HepG2 (cell line): ENCODE results near the gene HAUS1. TPM values are rescaled to one million over a fixed set of nuclear protein-coding genes. Genes with fewer than 3 reads are reported as not detected.

ENCODE experiments used
- ATAC-seq: fragments of 200-7000 bp; cut with Tn5 transposase; 3 replicates; pipeline ENCODE4 v1.9.1; 2020; ENCODE audit warnings: mild to moderate bottlenecking, moderate library complexity
- BruUV-seq: library from RNA; stranded (reverse); fragments of 400-500 nt; replicated peaks from 2 replicates; lab custom pipeline; 2021; lab: Mats Ljungman, UMichigan
- CTCF ChIA-PET: fragments of 300-600 bp; formaldehyde crosslinking; extraction: SDS; loops from one replicate; lab custom pipeline; 2021; ENCODE audit warnings: low total read pairs, inconsistent platforms, low intra/inter-chr PET ratio; lab: Yijun Ruan, JAX
- POLR2A ChIA-PET: fragments of 350-600 bp; sonication (Branson Sonifier 250); formaldehyde crosslinking; loops from one replicate; lab custom pipeline; 2020; ENCODE audit warnings: antibody characterized with exemption, inconsistent platforms; lab: Yijun Ruan, JAX
- DNase-seq: peaks from one replicate; pipeline ENCODE4 v3.0.0-alpha.2; 2015; ENCODE audit warnings: low spot score
- FAIRE-seq: peaks from 3 replicates; lab custom pipeline; 2011; peaks lifted over from hg19 to GRCh38; lab: Jason Lieb, UNC
- H2AFZ ChIP-seq: one replicate; pipeline ENCODE4 v1.6.1; 2011; ENCODE audit warnings: low read length, inconsistent platforms
- H3K27ac ChIP-seq: fragments of 300-600 bp; 3 replicates; pipeline ENCODE4 v1.8.0; 2011; ENCODE audit warnings: mixed run types, mild to moderate bottlenecking, mixed read lengths, low read length, inconsistent platforms; ENCODE audit not compliant: insufficient read depth; ENCODE audit errors: extremely low read length
- H3K27me3 ChIP-seq, 2 experiments: fragments of 200-600 bp in 1 of 2; 2 replicates in 1 of 2; 3 replicates in 1 of 2; pipeline versions ENCODE4 v1.6.0 to v1.8.0; 2011; ENCODE audit warnings: low read length in 2 of 2, mild to moderate bottlenecking in 2 of 2, moderate library complexity in 2 of 2, inconsistent platforms in 1 of 2; ENCODE audit not compliant: insufficient read depth in 2 of 2, control insufficient read depth in 1 of 2
- H3K36me3 ChIP-seq, 2 experiments: fragments of 200-600 bp in 1 of 2; replicated peaks in 1 of 2; 2 replicates in 1 of 2; 3 replicates in 1 of 2; pipeline versions ENCODE4 v1.5.1 to v1.8.0; 2011; ENCODE audit warnings: low read length in 2 of 2, inconsistent platforms in 1 of 2; ENCODE audit not compliant: insufficient read depth in 2 of 2, control insufficient read depth in 1 of 2
- H3K4me1 ChIP-seq: 2 replicates; pipeline ENCODE4 v1.5.1; 2012; ENCODE audit warnings: low read length, inconsistent platforms; ENCODE audit not compliant: insufficient read depth
- H3K4me2 ChIP-seq: 2 replicates; pipeline ENCODE4 v1.6.0; 2011; ENCODE audit warnings: low read depth, low read length, inconsistent platforms
- H3K4me3 ChIP-seq, 3 experiments: fragments of 200-600 bp in 1 of 3; sonication (generic), shearing (Covaris generic) in 1 of 3; replicated peaks in 1 of 3; 2 replicates each; pipeline ENCODE4 v1.5.1; 2011 to 2016; ENCODE audit warnings: low read length in 3 of 3, inconsistent platforms in 2 of 3, low read depth in 2 of 3, mild to moderate bottlenecking in 2 of 3, control low read depth in 1 of 3, mixed read lengths in 1 of 3; ENCODE audit not compliant: insufficient read depth in 1 of 3
- H3K79me2 ChIP-seq: one replicate; pipeline ENCODE4 v1.6.1; 2011; ENCODE audit warnings: low read length, inconsistent platforms; ENCODE audit not compliant: insufficient read depth
- H3K9ac ChIP-seq: 2 replicates; pipeline ENCODE4 v1.6.0; 2011; ENCODE audit warnings: mild to moderate bottlenecking, low read depth, low read length, inconsistent platforms; ENCODE audit not compliant: insufficient read depth
- H3K9me3 ChIP-seq: 2 replicates; pipeline ENCODE4 v1.5.1; 2012; ENCODE audit warnings: mild to moderate bottlenecking, low read length
- H4K20me1 ChIP-seq: 2 replicates; pipeline ENCODE4 v1.6.0; 2011; ENCODE audit warnings: inconsistent platforms, mild to moderate bottlenecking, low read length, moderate library complexity; ENCODE audit not compliant: insufficient read depth
- DNMT3B ChIP-seq: conservative IDR thresholded peaks from 2 replicates; pipeline ENCODE4 v1.6.1; 2016; ENCODE audit warnings: missing biosample characterization, control low read depth
- KLF6 ChIP-seq: IDR thresholded peaks from 2 replicates; pipeline ENCODE4 v1.8.0; 2016; ENCODE audit warnings: missing biosample characterization, missing genetic modification reagents
- MYC ChIP-seq: sonication (generic); formaldehyde crosslinking; IDR thresholded peaks from 2 replicates; pipeline ENCODE4 v1.9.0; 2021; ENCODE audit warnings: missing genetic modification reagents, borderline replicate concordance
- NPAS2 ChIP-seq: sonication (generic); formaldehyde crosslinking; IDR thresholded peaks from 2 replicates; pipeline ENCODE4 v1.8.0; 2022; ENCODE audit warnings: mild to moderate bottlenecking, missing genetic modification reagents, borderline replicate concordance
- NR1H2 ChIP-seq: sonication (generic); formaldehyde crosslinking; IDR thresholded peaks from 2 replicates; pipeline ENCODE4 v1.8.1; 2022; ENCODE audit warnings: low read depth, missing genetic modification reagents, borderline replicate concordance
- REXO4 ChIP-seq: sonication (generic); formaldehyde crosslinking; IDR thresholded peaks from 2 replicates; pipeline ENCODE4 v1.8.0; 2022; ENCODE audit warnings: missing genetic modification reagents, mild to moderate bottlenecking, borderline replicate concordance
- SMARCC2 ChIP-seq: fragments of 450-650 bp; IDR thresholded peaks from 2 replicates; pipeline ENCODE4 v1.6.1; 2017; ENCODE audit warnings: antibody characterized with exemption, mild to moderate bottlenecking
- ZNF615 ChIP-seq: sonication (generic); formaldehyde crosslinking; IDR thresholded peaks from 2 replicates; pipeline ENCODE4 v1.5.0; 2020; ENCODE audit warnings: mild to moderate bottlenecking, missing genetic modification reagents, borderline replicate concordance
- WGBS: methylation state at CpG from one replicate; pipeline ENCODE4 v1.1.6; 2017; ENCODE audit warnings: low lambda C conversion rate; 5-methylcytosine and 5-hydroxymethylcytosine counted together
- in situ Hi-C: cut with HindIII; loops from 2 replicates; pipeline ENCODE4 v1.10.0; 2017; ENCODE audit warnings: low pct_unique_long_range_greater_than_20kb; ENCODE audit not compliant: extremely low pct_ligation_motif_present
- intact Hi-C: fragments of 100-400 bp; cut with micrococcal nuclease; formaldehyde crosslinking; loops from one replicate; pipeline ENCODE4 v1.10.0; 2022; ENCODE audit not compliant: unreplicated experiment
- polyA plus RNA-seq, 8 experiments: library from polyadenylated mRNA; depleted of rRNA in 3 of 8; stranded (reverse) in 7 of 8; unstranded in 1 of 8; fragments of >200 nt; fragmentation: Illumina TruSeq in 4 of 8; extraction: Trizol in 4 of 8; gene quantifications; 2 replicates each; pipeline versions ENCODE4 v1.2.1 to v1.2.3, GENCODE V29; 2011 to 2016; ENCODE audit warnings: low read depth in 4 of 8, missing spikeins in 1 of 8, mixed read lengths in 1 of 8; ENCODE audit not compliant: insufficient read depth in 1 of 8
- total RNA-seq, 5 experiments: library from RNA; depleted of rRNA; stranded (reverse); fragments of >200 nt; fragmentation: Illumina TruSeq; extraction: Trizol; gene quantifications; 2 replicates each; pipeline ENCODE4 v1.2.3, GENCODE V29; 2016; ENCODE audit warnings: low read depth in 1 of 5
- TF ChIP-seq, protein P1 (sequence below): IDR thresholded peaks from 2 replicates; pipeline ENCODE4 v1.6.1; 2016
- TF ChIP-seq, protein P2 (sequence below): sonication (generic); formaldehyde crosslinking; IDR thresholded peaks from 2 replicates; pipeline ENCODE4 v1.4.0; 2020; ENCODE audit warnings: missing genetic modification reagents, mild to moderate bottlenecking, borderline replicate concordance
- TF ChIP-seq, protein P3 (sequence below): sonication (generic); formaldehyde crosslinking; IDR thresholded peaks from 2 replicates; pipeline ENCODE4 v1.5.1; 2020; ENCODE audit warnings: mild to moderate bottlenecking, missing genetic modification reagents, borderline replicate concordance
- TF ChIP-seq, protein P4 (sequence below), 2 experiments: sonication (generic) in 1 of 2; formaldehyde crosslinking in 1 of 2; IDR thresholded peaks; 2 replicates each; pipeline versions ENCODE4 v1.4.0 to v1.6.1; 2018 to 2020; ENCODE audit warnings: missing genetic modification reagents in 2 of 2, borderline replicate concordance in 1 of 2, low read depth in 1 of 2, mild to moderate bottlenecking in 1 of 2, missing biosample characterization in 1 of 2

Gene HAUS1
- total and polyA plus RNA-seq, 2 of the 13 experiments (the other 11 are each of a cell fraction or from before 2014, with no cell fraction given) = 20.6 to 59.2 TPM

GRCh38 chr18:46164920-46165319 is 60.7 kb downstream of the HAUS1 start:
- H2AFZ ChIP-seq = no peak overlapping the region
- intact Hi-C loops = no loop called here
- TF ChIP-seq, protein P1, sequence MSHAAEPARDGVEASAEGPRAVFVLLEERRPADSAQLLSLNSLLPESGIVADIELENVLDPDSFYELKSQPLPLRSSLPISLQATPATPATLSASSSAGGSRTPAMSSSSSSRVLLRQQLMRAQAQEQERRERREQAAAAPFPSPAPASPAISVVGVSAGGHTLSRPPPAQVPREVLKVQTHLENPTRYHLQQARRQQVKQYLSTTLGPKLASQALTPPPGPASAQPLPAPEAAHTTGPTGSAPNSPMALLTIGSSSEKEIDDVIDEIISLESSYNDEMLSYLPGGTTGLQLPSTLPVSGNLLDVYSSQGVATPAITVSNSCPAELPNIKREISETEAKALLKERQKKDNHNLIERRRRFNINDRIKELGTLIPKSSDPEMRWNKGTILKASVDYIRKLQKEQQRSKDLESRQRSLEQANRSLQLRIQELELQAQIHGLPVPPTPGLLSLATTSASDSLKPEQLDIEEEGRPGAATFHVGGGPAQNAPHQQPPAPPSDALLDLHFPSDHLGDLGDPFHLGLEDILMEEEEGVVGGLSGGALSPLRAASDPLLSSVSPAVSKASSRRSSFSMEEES (CRISPR knock-in tag) = no peak
- TF ChIP-seq, protein P2, sequence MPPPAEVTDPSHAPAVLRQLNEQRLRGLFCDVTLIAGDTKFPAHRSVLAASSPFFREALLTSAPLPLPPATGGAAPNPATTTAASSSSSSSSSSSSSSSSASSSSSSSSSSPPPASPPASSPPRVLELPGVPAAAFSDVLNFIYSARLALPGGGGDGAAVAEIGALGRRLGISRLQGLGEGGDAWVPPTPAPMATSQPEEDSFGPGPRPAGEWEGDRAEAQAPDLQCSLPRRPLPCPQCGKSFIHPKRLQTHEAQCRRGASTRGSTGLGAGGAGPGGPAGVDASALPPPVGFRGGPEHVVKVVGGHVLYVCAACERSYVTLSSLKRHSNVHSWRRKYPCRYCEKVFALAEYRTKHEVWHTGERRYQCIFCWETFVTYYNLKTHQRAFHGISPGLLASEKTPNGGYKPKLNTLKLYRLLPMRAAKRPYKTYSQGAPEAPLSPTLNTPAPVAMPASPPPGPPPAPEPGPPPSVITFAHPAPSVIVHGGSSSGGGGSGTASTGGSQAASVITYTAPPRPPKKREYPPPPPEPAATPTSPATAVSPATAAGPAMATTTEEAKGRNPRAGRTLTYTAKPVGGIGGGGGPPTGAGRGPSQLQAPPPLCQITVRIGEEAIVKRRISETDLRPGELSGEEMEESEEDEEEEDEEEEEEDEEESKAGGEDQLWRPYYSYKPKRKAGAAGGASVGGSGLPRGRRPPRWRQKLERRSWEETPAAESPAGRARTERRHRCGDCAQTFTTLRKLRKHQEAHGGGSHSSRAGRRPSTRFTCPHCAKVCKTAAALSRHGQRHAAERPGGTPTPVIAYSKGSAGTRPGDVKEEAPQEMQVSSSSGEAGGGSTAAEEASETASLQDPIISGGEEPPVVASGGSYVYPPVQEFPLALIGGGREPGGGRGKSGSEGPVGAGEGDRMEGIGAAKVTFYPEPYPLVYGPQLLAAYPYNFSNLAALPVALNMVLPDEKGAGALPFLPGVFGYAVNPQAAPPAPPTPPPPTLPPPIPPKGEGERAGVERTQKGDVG (CRISPR knock-in tag) = no peak
- TF ChIP-seq, protein P3, sequence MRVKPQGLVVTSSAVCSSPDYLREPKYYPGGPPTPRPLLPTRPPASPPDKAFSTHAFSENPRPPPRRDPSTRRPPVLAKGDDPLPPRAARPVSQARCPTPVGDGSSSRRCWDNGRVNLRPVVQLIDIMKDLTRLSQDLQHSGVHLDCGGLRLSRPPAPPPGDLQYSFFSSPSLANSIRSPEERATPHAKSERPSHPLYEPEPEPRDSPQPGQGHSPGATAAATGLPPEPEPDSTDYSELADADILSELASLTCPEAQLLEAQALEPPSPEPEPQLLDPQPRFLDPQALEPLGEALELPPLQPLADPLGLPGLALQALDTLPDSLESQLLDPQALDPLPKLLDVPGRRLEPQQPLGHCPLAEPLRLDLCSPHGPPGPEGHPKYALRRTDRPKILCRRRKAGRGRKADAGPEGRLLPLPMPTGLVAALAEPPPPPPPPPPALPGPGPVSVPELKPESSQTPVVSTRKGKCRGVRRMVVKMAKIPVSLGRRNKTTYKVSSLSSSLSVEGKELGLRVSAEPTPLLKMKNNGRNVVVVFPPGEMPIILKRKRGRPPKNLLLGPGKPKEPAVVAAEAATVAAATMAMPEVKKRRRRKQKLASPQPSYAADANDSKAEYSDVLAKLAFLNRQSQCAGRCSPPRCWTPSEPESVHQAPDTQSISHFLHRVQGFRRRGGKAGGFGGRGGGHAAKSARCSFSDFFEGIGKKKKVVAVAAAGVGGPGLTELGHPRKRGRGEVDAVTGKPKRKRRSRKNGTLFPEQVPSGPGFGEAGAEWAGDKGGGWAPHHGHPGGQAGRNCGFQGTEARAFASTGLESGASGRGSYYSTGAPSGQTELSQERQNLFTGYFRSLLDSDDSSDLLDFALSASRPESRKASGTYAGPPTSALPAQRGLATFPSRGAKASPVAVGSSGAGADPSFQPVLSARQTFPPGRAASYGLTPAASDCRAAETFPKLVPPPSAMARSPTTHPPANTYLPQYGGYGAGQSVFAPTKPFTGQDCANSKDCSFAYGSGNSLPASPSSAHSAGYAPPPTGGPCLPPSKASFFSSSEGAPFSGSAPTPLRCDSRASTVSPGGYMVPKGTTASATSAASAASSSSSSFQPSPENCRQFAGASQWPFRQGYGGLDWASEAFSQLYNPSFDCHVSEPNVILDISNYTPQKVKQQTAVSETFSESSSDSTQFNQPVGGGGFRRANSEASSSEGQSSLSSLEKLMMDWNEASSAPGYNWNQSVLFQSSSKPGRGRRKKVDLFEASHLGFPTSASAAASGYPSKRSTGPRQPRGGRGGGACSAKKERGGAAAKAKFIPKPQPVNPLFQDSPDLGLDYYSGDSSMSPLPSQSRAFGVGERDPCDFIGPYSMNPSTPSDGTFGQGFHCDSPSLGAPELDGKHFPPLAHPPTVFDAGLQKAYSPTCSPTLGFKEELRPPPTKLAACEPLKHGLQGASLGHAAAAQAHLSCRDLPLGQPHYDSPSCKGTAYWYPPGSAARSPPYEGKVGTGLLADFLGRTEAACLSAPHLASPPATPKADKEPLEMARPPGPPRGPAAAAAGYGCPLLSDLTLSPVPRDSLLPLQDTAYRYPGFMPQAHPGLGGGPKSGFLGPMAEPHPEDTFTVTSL (CRISPR knock-in tag) = no peak
- TF ChIP-seq, protein P4, sequence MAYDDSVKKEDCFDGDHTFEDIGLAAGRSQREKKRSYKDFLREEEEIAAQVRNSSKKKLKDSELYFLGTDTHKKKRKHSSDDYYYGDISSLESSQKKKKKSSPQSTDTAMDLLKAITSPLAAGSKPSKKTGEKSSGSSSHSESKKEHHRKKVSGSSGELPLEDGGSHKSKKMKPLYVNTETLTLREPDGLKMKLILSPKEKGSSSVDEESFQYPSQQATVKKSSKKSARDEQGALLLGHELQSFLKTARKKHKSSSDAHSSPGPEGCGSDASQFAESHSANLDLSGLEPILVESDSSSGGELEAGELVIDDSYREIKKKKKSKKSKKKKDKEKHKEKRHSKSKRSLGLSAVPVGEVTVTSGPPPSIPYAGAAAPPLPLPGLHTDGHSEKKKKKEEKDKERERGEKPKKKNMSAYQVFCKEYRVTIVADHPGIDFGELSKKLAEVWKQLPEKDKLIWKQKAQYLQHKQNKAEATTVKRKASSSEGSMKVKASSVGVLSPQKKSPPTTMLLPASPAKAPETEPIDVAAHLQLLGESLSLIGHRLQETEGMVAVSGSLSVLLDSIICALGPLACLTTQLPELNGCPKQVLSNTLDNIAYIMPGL (CRISPR knock-in tag; IDR thresholded peaks at IDR 0.05; ENCODE audit: borderline replicate concordance in 1 of 2, low read depth in 1 of 2) = no peak
- TF ChIP-seq DNMT3B (CRISPR knock-in tag) (no peak), ZNF615 (no peak), NPAS2 (CRISPR knock-in tag) (no peak), SMARCC2 (no peak), KLF6 (no peak), MYC (CRISPR knock-in tag) (no peak), NR1H2 (CRISPR knock-in tag) (no peak), REXO4 (CRISPR knock-in tag) (no peak)

More at GRCh38 chr18:46164920-46165319, 60.7 kb downstream of the HAUS1 start:
- H4K20me1 ChIP-seq = no peaks in the 10 kb centered on the region
- no peaks in the 10 kb centered on the region for H3K36me3 ChIP-seq
- ATAC-seq (no peak), DNase-seq (no peak), FAIRE-seq (no peak)
- ChIA-PET CTCF (no interaction called here), POLR2A (no interaction called here)
- H3K79me2 ChIP-seq = no peaks in the 10 kb centered on the region
- no peaks in the 10 kb centered on the region; a peak in 1 of 5 replicates for H3K27me3 ChIP-seq
- H3K4me2 ChIP-seq = no peak overlapping the region
- no peaks in the 10 kb centered on the region for H3K9me3 ChIP-seq
- WGBS = 85% methylated on average over 13 of the region's 13 CpGs
- H3K4me1 ChIP-seq = peaks cover 32% of the 10 kb centered on the region
- in situ Hi-C loops = no loop called here
- H3K4me3 ChIP-seq = no peak overlapping the region
- no peak overlapping the region for H3K27ac ChIP-seq
- no TSS peak for BruUV-seq
- no peak overlapping the region for H3K9ac ChIP-seq
